Ureter (tissue), 1 donor: ENCODE data around the gene ZNF668. TPM values are rescaled to one million over a fixed set of nuclear protein-coding genes. Genes with fewer than 3 reads are reported as not detected.

Experiments
- DNase-seq: peaks from one replicate; pipeline ENCODE4 v3.0.0-alpha.2; 2020; ENCODE audit warnings: low spot score
- total RNA-seq: library from RNA; stranded (reverse); gene quantifications from one replicate; pipeline ENCODE4 v1.2.4, GENCODE V29; 2023
- donor health status: DM: yes; HTN: yes; CAD: no.

Gene ZNF668
- total RNA-seq, 1 donor from 2014 or later: 12.8 TPM

GRCh38 chr16:31081428-31082351 lies 7.7 kb upstream of the ZNF668 start:
- DNase-seq: no peak

GRCh38 chr16:31080756-31081419 lies 6.8 kb upstream of the ZNF668 start:
- no peak for DNase-seq

GRCh38 chr16:31080035-31080629 lies 6.1 kb upstream of the ZNF668 start:
- no peak for DNase-seq

GRCh38 chr16:31079342-31079944 lies 5.4 kb upstream of the ZNF668 start:
- DNase-seq: no peak

GRCh38 chr16:31078597-31079341 lies 4.7 kb upstream of the ZNF668 start:
- DNase-seq: no peak

- DNase-seq: no peak
These were observed 3.8 kb upstream of the ZNF668 start for GRCh38 chr16:31077592-31078396.

- no peak for DNase-seq
These were observed 3.0 kb upstream of the ZNF668 start for GRCh38 chr16:31077024-31077423.

- DNase-seq: no peak
These were observed 2.3 kb upstream of the ZNF668 start for GRCh38 chr16:31076319-31076718.

- DNase-seq: no peak
These were observed 759 bp upstream of the ZNF668 start for GRCh38 chr16:31074814-31075183.

- peak; percentile 91 for DNase-seq
These were observed 684 bp downstream of the ZNF668 start for GRCh38 chr16:31073142-31073969.

- no peak for DNase-seq
These were observed 1.4 kb downstream of the ZNF668 start for GRCh38 chr16:31072540-31073141.

- DNase-seq: no peak
These were observed 2.2 kb downstream of the ZNF668 start for GRCh38 chr16:31071861-31072260.

- no peak for DNase-seq
These were observed 6.7 kb downstream of the ZNF668 start for GRCh38 chr16:31067342-31067741.

- DNase-seq: no peak
These were observed 9.1 kb downstream of the ZNF668 start for GRCh38 chr16:31064882-31065461.

GRCh38 chr16:31063843-31064611 lies 10.0 kb downstream of the ZNF668 start:
- no peak for DNase-seq

GRCh38 chr16:31063495-31063842 lies 10.6 kb downstream of the ZNF668 start:
- no peak for DNase-seq

GRCh38 chr16:31061813-31062440 lies 12.1 kb downstream of the ZNF668 start:
- no peak for DNase-seq
